ENCODE measurements around the gene SART1. TPM values are rescaled to one million over a fixed set of nuclear protein-coding genes. Genes with fewer than 3 reads are reported as not detected.

The SART1 gene
- total RNA-seq, 1 donor from 2014 or later: 28.8 TPM

DNA sequence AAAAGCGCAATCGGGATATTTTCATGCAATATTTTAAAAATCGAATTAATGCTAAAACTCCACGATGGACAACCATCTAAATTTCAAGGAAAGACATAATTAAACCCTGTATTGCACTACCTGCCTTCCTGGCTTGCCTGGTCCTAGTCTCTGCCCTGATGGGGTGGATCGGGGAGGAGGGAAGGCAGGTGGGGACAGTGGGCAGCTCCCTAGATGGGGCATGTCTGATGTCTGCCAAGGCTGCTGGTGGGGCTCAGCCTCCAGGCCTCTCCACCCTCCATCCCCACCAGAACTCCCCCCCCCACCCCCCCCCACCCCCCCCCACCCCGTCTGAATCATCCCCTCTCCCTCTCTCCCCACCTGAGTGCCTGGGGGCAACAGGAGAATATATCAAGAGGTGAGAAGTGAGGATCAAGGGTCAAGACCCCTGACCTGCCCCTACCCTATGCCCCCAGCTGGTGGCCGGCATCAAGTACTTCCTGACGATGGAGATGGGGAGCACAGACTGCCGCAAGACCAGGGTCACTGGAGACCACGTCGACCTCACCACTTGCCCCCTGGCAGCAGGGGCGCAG, 50.9 kb downstream of the SART1 start:
- TF ChIP-seq, protein P1, sequence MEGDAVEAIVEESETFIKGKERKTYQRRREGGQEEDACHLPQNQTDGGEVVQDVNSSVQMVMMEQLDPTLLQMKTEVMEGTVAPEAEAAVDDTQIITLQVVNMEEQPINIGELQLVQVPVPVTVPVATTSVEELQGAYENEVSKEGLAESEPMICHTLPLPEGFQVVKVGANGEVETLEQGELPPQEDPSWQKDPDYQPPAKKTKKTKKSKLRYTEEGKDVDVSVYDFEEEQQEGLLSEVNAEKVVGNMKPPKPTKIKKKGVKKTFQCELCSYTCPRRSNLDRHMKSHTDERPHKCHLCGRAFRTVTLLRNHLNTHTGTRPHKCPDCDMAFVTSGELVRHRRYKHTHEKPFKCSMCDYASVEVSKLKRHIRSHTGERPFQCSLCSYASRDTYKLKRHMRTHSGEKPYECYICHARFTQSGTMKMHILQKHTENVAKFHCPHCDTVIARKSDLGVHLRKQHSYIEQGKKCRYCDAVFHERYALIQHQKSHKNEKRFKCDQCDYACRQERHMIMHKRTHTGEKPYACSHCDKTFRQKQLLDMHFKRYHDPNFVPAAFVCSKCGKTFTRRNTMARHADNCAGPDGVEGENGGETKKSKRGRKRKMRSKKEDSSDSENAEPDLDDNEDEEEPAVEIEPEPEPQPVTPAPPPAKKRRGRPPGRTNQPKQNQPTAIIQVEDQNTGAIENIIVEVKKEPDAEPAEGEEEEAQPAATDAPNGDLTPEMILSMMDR (conservative IDR thresholded peaks at IDR 0.05; ENCODE audit: low read depth, low read length): no peak
- no peak overlapping the region for H3K4me3 ChIP-seq (ENCODE audit: low read depth, low read length)
- DNase-seq (ENCODE audit: low read depth): no peak

DNA sequence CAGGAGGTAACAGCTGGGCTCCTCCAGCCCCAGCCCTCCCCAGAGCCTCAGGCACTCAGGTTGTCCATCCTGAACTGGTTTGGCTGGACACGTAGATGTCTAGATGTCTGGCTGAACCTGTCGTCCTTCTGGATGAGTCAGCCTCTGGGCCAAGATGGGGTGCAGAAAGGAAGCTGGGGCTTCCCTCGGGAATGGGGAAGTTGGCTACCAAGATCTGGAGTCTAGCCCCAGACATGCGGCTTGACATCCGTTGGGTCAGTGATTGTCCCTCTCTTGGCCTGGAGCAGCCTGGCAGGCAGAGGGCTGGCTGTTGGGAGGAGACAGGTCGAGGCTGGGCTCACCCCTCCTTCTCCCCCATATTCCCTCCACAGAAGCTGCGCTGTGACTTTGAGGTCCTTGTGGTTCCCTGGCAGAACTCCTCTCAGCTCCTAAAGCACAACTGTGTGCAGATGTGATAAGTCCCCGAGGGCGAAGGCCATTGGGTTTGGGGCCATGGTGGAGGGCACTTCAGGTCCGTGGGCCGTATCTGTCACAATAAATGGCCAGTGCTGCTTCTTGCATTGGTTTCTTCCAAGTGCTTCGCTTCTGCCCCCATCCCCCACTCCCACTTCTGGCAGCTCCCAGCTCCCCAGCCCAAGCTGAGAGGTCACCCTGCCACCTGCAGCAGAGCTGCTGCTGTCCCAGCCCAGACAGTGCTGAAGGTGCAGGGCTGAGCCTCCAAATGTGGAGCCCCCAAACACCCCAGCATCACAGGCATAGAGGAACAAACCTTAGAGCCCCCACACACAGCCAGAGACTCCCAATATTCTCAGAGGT, 51.6 kb downstream of the SART1 start:
- DNase-seq (ENCODE audit: low read depth): no peak
- TF ChIP-seq, protein P1 (conservative IDR thresholded peaks at IDR 0.05; ENCODE audit: low read depth, low read length): no peak

DNA sequence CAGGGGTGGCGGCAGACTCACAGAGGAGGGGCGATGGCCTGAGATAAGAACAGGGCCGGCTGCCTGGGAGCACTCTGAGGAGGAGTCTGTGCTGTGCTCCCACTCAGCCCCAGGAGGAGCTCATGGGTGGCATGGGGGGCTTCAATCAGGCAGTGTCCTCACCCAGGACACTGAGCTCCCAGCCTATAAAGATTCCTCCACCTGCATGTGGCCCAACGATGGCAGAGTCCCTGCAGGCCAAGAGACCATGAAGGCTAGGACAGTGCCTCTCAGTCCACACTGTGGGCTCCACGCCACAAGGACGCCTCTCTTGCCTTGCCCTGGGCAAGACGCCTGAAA, 52.2 kb downstream of the SART1 start:
- TF ChIP-seq, protein P1 (conservative IDR thresholded peaks at IDR 0.05; ENCODE audit: low read depth, low read length): no peak
- no peak for DNase-seq (ENCODE audit: low read depth)
- no peak overlapping the region for H3K4me3 ChIP-seq (ENCODE audit: low read depth, low read length)

More for the DNA sequence above, 51.6 kb downstream of the SART1 start:
- no peak overlapping the region for H3K4me3 ChIP-seq (ENCODE audit: low read depth, low read length)

DNA sequence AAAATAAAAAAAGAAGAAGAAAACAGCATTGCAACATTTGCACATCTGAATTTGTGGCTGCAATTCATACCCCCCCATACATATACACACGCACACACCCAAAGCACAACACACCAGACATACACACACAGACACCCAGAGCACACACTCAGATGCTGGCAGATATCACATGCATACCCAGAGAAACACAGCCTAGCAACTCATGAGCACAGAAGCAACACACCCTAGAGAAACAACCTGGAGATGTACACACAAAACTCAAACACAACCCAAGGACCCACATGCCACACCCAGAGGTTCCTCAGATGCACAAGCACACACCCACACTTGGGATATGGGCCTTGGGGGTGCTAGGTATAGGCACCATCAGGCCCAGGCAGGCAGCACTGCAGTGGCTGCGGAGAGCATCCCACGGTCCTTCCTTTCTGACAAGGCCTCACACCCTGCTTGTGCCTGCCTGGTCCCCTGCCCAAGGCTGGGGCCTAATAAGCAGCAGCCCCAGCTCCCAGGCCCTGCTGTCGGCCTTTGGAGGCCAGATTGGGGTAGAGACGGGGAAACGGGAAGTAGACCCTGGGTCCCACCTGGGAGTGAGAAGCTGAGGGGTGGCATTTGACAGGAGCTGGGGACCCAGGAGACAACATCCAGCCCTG, 53.4 kb downstream of the SART1 start:
- H3K4me3 ChIP-seq (ENCODE audit: low read depth, low read length): no peak overlapping the region

DNA sequence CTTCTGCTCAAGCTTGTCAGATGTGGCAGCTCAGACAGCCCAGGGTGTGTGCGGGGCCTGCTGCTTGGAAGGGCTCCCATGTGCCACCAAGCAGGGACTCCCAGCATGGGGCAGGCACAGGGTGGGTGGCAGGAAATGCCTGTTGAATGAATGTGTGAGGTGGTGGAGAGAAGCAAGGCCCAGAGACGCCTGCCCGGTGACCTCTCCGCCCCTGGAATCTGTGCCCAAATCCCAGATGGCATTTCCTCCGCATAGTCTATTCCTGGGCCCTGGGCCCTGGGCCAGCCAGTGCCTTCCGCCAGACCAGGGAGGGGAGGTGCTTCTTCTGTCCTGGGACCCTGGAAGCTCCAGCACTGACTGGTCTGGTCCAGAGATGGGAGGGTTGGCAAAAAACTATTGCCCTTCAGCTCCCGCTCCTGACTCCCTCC, 53.9 kb downstream of the SART1 start:
- TF ChIP-seq, protein P1 (conservative IDR thresholded peaks at IDR 0.05; ENCODE audit: low read depth, low read length): no peak
- DNase-seq (ENCODE audit: low read depth): no peak
- H3K4me3 ChIP-seq (ENCODE audit: low read depth, low read length): no peak overlapping the region

More for the DNA sequence above, 53.4 kb downstream of the SART1 start:
- TF ChIP-seq, protein P1 (conservative IDR thresholded peaks at IDR 0.05; ENCODE audit: low read depth, low read length): no peak
- no peak for DNase-seq (ENCODE audit: low read depth)

DNA sequence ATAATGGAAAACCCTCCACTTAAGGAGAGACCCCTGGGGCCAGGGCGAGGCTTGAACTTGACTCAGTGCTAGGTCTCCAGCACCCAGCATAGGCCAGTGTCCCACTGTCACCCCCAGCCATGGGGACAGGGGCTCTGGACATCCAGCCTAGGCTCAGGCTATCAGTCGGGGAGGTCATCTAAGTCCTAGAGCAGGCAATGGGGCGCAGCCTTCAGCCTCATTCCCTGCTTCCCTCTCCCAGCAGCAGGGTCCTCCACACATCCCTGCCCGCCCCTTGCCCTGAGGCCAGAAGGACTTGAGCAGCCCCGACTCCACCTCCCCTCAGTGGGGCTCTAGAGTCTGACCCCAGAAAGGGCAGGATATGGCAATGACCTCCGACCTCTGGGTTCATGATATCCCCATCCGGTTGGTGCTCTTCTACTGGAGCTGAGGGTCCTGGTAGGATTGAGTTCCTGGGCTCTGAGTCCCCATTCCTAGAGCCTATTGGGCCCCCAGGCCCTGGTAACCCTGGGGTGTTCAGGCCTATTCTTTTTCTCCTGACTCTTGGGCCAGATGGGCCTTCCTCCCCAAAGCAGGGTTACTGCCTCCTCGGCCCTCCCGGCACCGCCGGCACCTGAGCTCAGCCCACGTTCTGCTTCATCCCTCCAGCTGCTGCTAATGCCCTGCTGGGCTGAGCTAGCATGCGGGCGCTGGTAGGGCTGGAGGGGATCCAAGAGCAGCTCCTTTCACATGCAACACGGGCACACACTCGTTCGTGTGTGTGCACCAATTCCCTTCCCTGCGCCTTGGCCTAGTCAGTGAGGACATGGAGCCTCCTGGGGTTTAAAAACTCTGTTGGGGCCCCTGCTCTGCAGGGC, 54.6 kb downstream of the SART1 start:
- TF ChIP-seq, protein P1 (conservative IDR thresholded peaks at IDR 0.05; ENCODE audit: low read depth, low read length): no peak
- no peak for DNase-seq (ENCODE audit: low read depth)
- H3K4me3 ChIP-seq (ENCODE audit: low read depth, low read length): no peak overlapping the region
